OCI-LY3 (cell line): ENCODE results near the gene GPC2.
"Not testable (repeated sequence)": the region's sequence is repeated elsewhere in the genome, so short reads cannot be mapped to it uniquely, and the experiment has no call there.

Experiments used
- H2AFZ ChIP-seq: fragments of 200-600, 300-600 bp; shearing (Covaris generic); 2 replicates; pipeline ENCODE4 v1.6.0; 2014; ENCODE audit warnings: antibody characterized with exemption, low read depth, low read length
- H3K27ac ChIP-seq: fragments of 200-600, 300-600 bp; sonication (generic); 2 replicates; pipeline ENCODE4 v1.5.1; 2014; ENCODE audit warnings: mild to moderate bottlenecking, low read length, moderate library complexity, mixed read lengths
- H3K27me3 ChIP-seq: fragments of 200-600, 300-600 bp; sonication (generic); 2 replicates; pipeline ENCODE4 v1.6.1; 2014; ENCODE audit warnings: low read depth, low read length, mixed read lengths
- H3K36me3 ChIP-seq: fragments of 200-600, 300-600 bp; sonication (generic); replicated peaks from 2 replicates; pipeline ENCODE3; 2014; ENCODE audit warnings: low read depth, low read length, mixed read lengths
- H3K4me1 ChIP-seq: fragments of 300-600, 200-600 bp; sonication (generic); 2 replicates; pipeline ENCODE4 v1.6.1; 2014; ENCODE audit warnings: low read length, mixed read lengths
- H3K4me2 ChIP-seq: fragments of 200-600, 300-600 bp; sonication (generic); 2 replicates; pipeline ENCODE4 v1.6.1; 2014; ENCODE audit warnings: low read length, mixed read lengths
- H3K4me3 ChIP-seq: fragments of 300-600, 200-600 bp; sonication (generic); 2 replicates; pipeline ENCODE4 v1.5.1; 2014; ENCODE audit warnings: antibody characterized with exemption, mild to moderate bottlenecking, low read length, moderate library complexity
- H3K79me2 ChIP-seq: fragments of 300-600, 200-600 bp; shearing (Covaris generic); 2 replicates; pipeline ENCODE4 v1.6.1; 2014; ENCODE audit warnings: mild to moderate bottlenecking, low read length, mixed read lengths
- H3K9ac ChIP-seq: fragments of 300-600, 200-600 bp; shearing (Covaris generic); 2 replicates; pipeline ENCODE4 v1.6.0; 2014; ENCODE audit warnings: mild to moderate bottlenecking, low read length, moderate library complexity
- H3K9me3 ChIP-seq: fragments of 200-600, 300-600 bp; shearing (Covaris generic); 2 replicates; pipeline ENCODE4 v1.6.1; 2014; ENCODE audit warnings: low read length, mixed read lengths; ENCODE audit not compliant: insufficient read depth
- H4K20me1 ChIP-seq: fragments of 200-600, 300-600 bp; sonication (generic); 2 replicates; pipeline ENCODE4 v1.6.1; 2016; ENCODE audit warnings: low read length, mixed read lengths; ENCODE audit not compliant: insufficient read depth
- EZH2phosphoT487 ChIP-seq: fragments of 200-600 bp; shearing (Covaris generic); IDR thresholded peaks from 2 replicates; pipeline ENCODE4 v1.6.1; 2018; ENCODE audit warnings: antibody characterized with exemption, mixed run types, low read depth
- TF ChIP-seq, protein P1 (sequence below): fragments of 200-600, 300-600 bp; sonication (generic); IDR thresholded peaks from 2 replicates; pipeline ENCODE4 v1.5.1; 2014; ENCODE audit warnings: antibody characterized with exemption, low read length, low read depth

Gene GPC2, protein sequence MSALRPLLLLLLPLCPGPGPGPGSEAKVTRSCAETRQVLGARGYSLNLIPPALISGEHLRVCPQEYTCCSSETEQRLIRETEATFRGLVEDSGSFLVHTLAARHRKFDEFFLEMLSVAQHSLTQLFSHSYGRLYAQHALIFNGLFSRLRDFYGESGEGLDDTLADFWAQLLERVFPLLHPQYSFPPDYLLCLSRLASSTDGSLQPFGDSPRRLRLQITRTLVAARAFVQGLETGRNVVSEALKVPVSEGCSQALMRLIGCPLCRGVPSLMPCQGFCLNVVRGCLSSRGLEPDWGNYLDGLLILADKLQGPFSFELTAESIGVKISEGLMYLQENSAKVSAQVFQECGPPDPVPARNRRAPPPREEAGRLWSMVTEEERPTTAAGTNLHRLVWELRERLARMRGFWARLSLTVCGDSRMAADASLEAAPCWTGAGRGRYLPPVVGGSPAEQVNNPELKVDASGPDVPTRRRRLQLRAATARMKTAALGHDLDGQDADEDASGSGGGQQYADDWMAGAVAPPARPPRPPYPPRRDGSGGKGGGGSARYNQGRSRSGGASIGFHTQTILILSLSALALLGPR

DNA sequence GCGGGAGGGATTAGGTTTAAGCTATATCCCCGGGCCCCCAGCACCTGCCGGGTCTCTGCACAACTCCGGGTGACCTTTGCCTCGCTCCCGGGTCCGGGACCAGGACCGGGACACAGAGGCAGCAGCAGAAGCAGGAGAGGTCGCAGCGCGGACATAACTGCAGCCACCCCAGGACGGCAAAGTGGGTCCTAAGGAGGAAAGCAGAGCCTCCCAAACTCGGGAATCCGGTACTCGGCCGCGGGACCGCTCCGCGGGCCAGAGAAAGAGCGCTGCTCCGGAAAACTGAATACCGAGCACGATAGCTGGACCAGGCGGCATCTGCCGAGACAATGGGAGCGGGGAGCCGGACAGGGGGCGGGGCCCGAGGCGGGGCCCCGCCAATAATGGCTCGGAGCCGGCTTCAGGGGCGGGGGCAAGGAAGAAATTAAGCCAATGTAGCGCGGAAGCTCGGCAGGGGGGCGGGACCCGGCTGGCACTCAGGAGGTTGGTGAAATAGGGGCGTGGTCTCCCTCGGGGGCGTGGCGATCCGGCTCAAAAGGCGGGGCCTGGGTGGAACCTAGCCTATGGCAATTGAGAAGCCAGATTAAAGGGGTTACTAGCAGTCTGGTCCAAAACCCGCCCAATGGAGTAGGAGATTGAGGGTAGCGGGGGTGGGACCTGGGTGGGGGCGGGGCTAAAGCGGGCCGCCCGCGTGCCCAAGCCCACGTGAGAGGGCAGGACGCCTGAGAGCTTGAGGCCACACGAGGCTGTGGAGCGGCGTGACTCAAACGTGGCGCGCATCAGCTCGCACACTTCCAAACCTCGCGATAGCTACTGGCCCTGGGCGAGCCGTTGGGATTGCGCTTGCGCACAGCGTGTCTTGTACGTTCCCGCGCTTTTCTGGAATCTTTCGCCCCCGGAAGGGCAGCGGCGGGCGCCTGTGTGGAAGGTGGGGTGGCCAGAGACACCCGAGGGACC lies at the start of gene GPC2, which contains the start of gene STAG3:
GPC2 (minus strand) TSS at position 337 of the 957 bp plus-strand sequence; CDS start at position 155, 182 bp downstream.
STAG3 (plus strand) TSS at position 874 of the 957 bp plus-strand sequence. CDS start 2,639 bp downstream, outside the sequence.
- peak within 1 kb of the TSS; percentile 58 for H3K9ac ChIP-seq
- H3K36me3 ChIP-seq, result no peaks in the 10 kb centered on the region
- H3K79me2 ChIP-seq, result no peaks in the 10 kb centered on the region
- peaks cover 11% of the 10 kb centered on the region for H3K4me1 ChIP-seq
- H3K9me3 ChIP-seq, result no peaks in the 10 kb centered on the region
- H3K4me3 ChIP-seq, result peak within 1 kb of the TSS; percentile 82
- TF ChIP-seq EZH2phosphoT487, result no peak
- TF ChIP-seq, protein P1, sequence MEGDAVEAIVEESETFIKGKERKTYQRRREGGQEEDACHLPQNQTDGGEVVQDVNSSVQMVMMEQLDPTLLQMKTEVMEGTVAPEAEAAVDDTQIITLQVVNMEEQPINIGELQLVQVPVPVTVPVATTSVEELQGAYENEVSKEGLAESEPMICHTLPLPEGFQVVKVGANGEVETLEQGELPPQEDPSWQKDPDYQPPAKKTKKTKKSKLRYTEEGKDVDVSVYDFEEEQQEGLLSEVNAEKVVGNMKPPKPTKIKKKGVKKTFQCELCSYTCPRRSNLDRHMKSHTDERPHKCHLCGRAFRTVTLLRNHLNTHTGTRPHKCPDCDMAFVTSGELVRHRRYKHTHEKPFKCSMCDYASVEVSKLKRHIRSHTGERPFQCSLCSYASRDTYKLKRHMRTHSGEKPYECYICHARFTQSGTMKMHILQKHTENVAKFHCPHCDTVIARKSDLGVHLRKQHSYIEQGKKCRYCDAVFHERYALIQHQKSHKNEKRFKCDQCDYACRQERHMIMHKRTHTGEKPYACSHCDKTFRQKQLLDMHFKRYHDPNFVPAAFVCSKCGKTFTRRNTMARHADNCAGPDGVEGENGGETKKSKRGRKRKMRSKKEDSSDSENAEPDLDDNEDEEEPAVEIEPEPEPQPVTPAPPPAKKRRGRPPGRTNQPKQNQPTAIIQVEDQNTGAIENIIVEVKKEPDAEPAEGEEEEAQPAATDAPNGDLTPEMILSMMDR, result no peak
- H3K4me2 ChIP-seq, result peak within 1 kb of the TSS; percentile 82
- H3K27ac ChIP-seq, result no peak within 1 kb of the TSS
- peaks cover 4% of the 10 kb centered on the region for H3K27me3 ChIP-seq
- H2AFZ ChIP-seq, result peak within 1 kb of the TSS; percentile 90
- no peaks in the 10 kb centered on the region for H4K20me1 ChIP-seq

DNA sequence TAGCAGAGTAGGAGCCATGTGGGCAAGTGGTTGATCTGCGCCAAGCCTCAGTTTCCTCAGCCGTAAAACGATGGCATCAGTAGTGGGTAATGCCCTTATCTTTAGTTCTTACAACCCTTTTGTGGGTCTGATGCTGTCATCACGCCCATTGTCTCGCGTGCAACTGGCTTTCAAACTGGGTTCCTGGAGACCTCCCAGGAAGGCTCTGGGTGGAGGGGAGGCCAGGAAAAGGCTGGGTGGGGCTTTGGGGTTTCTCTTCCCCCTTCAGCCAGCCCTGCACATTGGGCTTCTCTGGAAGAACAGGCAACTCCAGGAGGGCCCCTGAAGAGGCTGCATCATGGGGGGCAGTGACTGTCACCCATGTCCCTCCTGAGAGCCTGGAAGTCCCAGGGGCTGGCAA lies 47.7 kb upstream of the GPC2 start:
- not testable (repeated sequence) for H3K9me3 ChIP-seq, H3K4me3 ChIP-seq, H4K20me1 ChIP-seq, H3K4me2 ChIP-seq, H3K9ac ChIP-seq, H3K27me3 ChIP-seq, H3K79me2 ChIP-seq, H3K36me3 ChIP-seq, H2AFZ ChIP-seq, H3K27ac ChIP-seq
- H3K4me1 ChIP-seq, result peaks cover 16% of the 10 kb centered on the region

DNA sequence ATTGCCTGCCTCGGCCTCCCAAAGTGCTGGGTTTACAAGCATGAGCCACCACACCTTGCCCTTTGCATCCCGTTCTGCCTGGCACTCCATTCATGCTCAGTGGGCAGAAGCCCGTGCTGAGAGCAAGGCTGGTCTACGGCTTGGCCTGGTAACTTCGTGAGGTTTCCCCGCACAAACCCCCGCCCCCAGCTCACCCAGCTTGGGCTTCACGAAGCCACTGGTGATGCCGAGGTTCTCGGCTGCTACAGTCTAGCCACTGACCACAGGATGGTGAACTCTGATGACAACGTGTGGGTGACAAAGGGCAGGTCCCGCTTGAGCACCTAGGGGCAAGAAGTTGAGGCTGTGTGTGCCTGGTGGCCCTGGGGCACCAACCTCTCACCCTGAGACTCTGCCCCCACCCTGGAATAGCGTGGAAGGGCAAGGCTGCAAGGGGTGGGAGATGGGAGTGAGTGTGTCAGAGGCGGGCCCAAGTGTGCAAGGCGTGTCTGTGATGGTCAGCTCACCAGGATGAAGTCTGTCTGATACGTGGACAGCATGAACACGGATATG lies 46.3 kb upstream of the GPC2 start:
- not testable (repeated sequence) for H3K4me3 ChIP-seq, H3K9me3 ChIP-seq, H3K79me2 ChIP-seq, H3K27me3 ChIP-seq, H4K20me1 ChIP-seq, H3K27ac ChIP-seq, H2AFZ ChIP-seq, H3K4me2 ChIP-seq, H3K9ac ChIP-seq, H3K36me3 ChIP-seq
- H3K4me1 ChIP-seq, result peaks cover 17% of the 10 kb centered on the region

DNA sequence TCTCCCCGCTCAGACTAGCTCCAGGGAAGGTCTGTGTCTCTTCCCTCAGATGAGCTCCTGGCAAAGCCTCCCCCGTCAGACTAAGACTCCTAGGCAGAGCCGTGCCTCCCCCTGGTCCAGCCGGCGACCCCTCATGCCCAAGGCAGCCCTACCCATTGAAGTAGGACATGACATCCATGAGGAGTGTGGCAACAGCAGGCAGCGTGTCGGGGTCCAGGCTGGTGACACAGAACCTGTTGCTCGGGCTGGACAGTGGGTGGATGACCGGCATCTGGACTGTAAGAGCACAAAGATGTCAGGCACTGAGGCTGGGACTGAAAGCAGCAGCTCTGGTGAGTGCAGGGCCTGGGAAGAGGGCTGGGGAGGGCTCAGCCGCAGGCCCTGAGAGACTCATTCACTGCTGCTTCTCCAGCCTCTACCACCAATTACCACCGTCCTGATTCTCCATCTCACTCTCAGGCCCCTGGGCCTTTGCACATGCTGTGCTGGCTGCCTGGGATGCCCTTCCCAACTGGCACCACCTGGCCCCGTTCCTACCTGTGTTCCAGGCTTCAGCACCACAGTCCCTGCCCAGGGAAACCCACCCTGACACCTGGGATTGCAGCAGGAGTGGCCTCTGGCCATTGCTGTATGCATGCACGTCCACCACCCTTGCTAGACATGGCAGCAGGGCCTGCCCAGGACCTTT lies 45.4 kb upstream of the GPC2 start:
- Histone ChIP-seq H3K79me2 (no peaks in the 10 kb centered on the region), H2AFZ (no peak overlapping the region), H4K20me1 (no peaks in the 10 kb centered on the region), H3K27ac (no peak overlapping the region), H3K4me3 (no peak overlapping the region), H3K4me1 (peaks cover 17% of the 10 kb centered on the region), H3K9ac (no peak overlapping the region), H3K36me3 (no peaks in the 10 kb centered on the region), H3K4me2 (no peak overlapping the region), H3K9me3 (no peaks in the 10 kb centered on the region), H3K27me3 (no peaks in the 10 kb centered on the region)
- TF ChIP-seq, protein P1, result no peak
- TF ChIP-seq EZH2phosphoT487, result no peak
